Measurements from ENCODE around the gene OR52A5.
A peak's percentile ranks its signal among the peaks of the same experiment; 100 is the strongest.
"Not testable (repeated sequence)": the region's sequence is repeated elsewhere in the genome, so short reads cannot be mapped to it uniquely, and the experiment has no call there.

OR52A5 gene

GRCh38 chr11:5137996-5138395 is at the start of gene OR52A5:
TSS of gene OR52A5 (minus strand) at chr11:5138356. CDS start at chr11:5132642, 5,714 bp downstream.
- no peak for DNase-seq

GRCh38 chr11:5178046-5178837 is 40.1 kb upstream of the OR52A5 start:
- DNase-seq: no peak

- no peak for DNase-seq
These were observed 36.8 kb upstream of the OR52A5 start for GRCh38 chr11:5174934-5175333.

- DNase-seq: no peak
These were observed 33.7 kb upstream of the OR52A5 start for GRCh38 chr11:5171856-5172255.

GRCh38 chr11:5165898-5166297 is 27.7 kb upstream of the OR52A5 start:
- DNase-seq: not testable (repeated sequence)

GRCh38 chr11:5164807-5165206 is 26.7 kb upstream of the OR52A5 start:
- DNase-seq: not testable (repeated sequence)

- DNase-seq: not testable (repeated sequence)
These were observed 22.9 kb upstream of the OR52A5 start for GRCh38 chr11:5161045-5161444.

- DNase-seq: not testable (repeated sequence)
These were observed 22.1 kb upstream of the OR52A5 start for GRCh38 chr11:5160217-5160616.

- no peak for DNase-seq
These were observed 21.6 kb upstream of the OR52A5 start for GRCh38 chr11:5159806-5160205.

GRCh38 chr11:5154657-5155056 is 16.5 kb upstream of the OR52A5 start, which contains the start of gene OR52A1:
TSS of gene OR52A1 (minus strand) at chr11:5154757. CDS start at chr11:5152369, 2,388 bp downstream.
- DNase-seq: no peak

GRCh38 chr11:5153574-5154431 is 15.6 kb upstream of the OR52A5 start:
- DNase-seq: no peak

GRCh38 chr11:5151713-5152153 is 13.6 kb upstream of the OR52A5 start:
- no peak for DNase-seq

GRCh38 chr11:5144206-5144605 is 6.0 kb upstream of the OR52A5 start:
- DNase-seq: not testable (repeated sequence)

- no peak for DNase-seq
These were observed 1.1 kb downstream of the OR52A5 start for GRCh38 chr11:5137014-5137413.

- no peak for DNase-seq
These were observed 1.9 kb downstream of the OR52A5 start for GRCh38 chr11:5136261-5136660.

GRCh38 chr11:5131584-5132335 is 6.4 kb downstream of the OR52A5 start:
- DNase-seq: no peak

- DNase-seq: no peak
These were observed 8.7 kb downstream of the OR52A5 start for GRCh38 chr11:5129457-5129877.

- no peak for DNase-seq
These were observed 13.1 kb downstream of the OR52A5 start for GRCh38 chr11:5124891-5125620.

- peak; percentile 69 for DNase-seq
These were observed 14.2 kb downstream of the OR52A5 start for GRCh38 chr11:5123802-5124521.

- no peak for DNase-seq
These were observed 19.3 kb downstream of the OR52A5 start for GRCh38 chr11:5118893-5119292.

GRCh38 chr11:5117588-5117987 is 20.6 kb downstream of the OR52A5 start:
- DNase-seq: no peak

GRCh38 chr11:5115339-5115738 is 22.8 kb downstream of the OR52A5 start:
- DNase-seq: no peak
